ENCODE measurements around the gene ALK.

Gene ALK

DNA sequence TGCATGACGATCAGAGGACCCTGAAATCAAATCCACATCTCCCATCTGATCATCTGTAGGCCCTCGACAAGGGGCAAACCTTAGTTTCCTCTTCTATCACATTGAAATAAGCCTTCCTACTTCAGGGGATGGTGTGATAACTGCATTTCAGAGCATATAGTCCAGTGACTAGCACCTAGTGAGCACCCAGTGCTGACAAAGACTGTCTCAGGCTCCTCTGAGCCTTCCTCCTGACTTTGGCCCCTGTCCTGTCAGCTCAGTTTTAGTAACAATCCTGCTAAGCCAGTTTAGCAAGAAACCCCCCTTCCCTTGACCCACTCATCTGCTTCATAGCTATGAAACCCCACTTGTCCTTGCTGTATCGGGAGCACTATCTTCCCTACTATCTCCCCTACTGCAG, 304.0 kb downstream of the ALK start:
- H3K9me3 ChIP-seq (replicated peaks; ENCODE audit: insufficient read depth, low read length): no peaks in the 10 kb centered on the region
- no peak overlapping the region for H3K9ac ChIP-seq (ENCODE audit: low read length)
- H3K9me2 ChIP-seq (replicated peaks; ENCODE audit: insufficient read depth, low read length): no peaks in the 10 kb centered on the region
- no peak overlapping the region for H3K4me2 ChIP-seq (ENCODE audit: low read depth, low read length)
- TF ChIP-seq EZH2phosphoT487 (IDR thresholded peaks at IDR 0.05; ENCODE audit: low read length): no peak
- TF ChIP-seq EZH2 (optimal IDR thresholded peaks at IDR 0.05; ENCODE audit: low read depth, low read length): no peak
- TF ChIP-seq, protein P1, sequence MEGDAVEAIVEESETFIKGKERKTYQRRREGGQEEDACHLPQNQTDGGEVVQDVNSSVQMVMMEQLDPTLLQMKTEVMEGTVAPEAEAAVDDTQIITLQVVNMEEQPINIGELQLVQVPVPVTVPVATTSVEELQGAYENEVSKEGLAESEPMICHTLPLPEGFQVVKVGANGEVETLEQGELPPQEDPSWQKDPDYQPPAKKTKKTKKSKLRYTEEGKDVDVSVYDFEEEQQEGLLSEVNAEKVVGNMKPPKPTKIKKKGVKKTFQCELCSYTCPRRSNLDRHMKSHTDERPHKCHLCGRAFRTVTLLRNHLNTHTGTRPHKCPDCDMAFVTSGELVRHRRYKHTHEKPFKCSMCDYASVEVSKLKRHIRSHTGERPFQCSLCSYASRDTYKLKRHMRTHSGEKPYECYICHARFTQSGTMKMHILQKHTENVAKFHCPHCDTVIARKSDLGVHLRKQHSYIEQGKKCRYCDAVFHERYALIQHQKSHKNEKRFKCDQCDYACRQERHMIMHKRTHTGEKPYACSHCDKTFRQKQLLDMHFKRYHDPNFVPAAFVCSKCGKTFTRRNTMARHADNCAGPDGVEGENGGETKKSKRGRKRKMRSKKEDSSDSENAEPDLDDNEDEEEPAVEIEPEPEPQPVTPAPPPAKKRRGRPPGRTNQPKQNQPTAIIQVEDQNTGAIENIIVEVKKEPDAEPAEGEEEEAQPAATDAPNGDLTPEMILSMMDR (IDR thresholded peaks at IDR 0.05; ENCODE audit: low read length): no peak
- H3K27me3 ChIP-seq (replicated peaks; ENCODE audit: insufficient read depth, low read length): no peaks in the 10 kb centered on the region
- no peak overlapping the region for H3K4me3 ChIP-seq (ENCODE audit: low read length)
- H2AFZ ChIP-seq (ENCODE audit: low read length): no peak overlapping the region
- no peaks in the 10 kb centered on the region for H3K79me2 ChIP-seq (ENCODE audit: low read length)
- H4K20me1 ChIP-seq (ENCODE audit: insufficient read depth, low read length): no peaks in the 10 kb centered on the region
- no peak for DNase-seq
- no peaks in the 10 kb centered on the region for H3K36me3 ChIP-seq (replicated peaks; ENCODE audit: insufficient read depth, low read length)
- no peak overlapping the region for H3K27ac ChIP-seq (ENCODE audit: low read length)
- H3F3A ChIP-seq (ENCODE audit: insufficient read depth, low read length): no peaks in the 10 kb centered on the region
- no peaks in the 10 kb centered on the region for H3K4me1 ChIP-seq (ENCODE audit: low read length)

DNA sequence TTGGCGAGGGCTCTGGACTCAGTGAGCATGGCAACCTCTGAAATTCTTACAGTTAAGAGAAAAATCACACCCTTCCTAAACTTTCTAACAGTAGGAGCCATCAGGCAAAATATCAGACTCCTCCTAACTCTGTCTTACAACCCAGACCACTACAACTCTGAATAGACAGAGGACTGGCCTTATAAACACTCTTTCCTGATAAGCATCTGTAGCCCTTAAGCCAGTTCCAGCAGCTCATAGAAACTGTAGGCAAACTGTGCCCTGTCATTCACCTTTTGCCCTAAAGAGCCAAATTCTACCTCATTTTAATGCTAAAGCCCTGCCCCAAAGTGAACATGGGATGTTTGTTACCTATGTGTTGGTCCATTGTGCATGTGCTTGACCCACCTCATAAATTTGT, 304.8 kb downstream of the ALK start:
- TF ChIP-seq, protein P1 (IDR thresholded peaks at IDR 0.05; ENCODE audit: low read length): no peak
- TF ChIP-seq EZH2phosphoT487 (IDR thresholded peaks at IDR 0.05; ENCODE audit: low read length) (no peak), EZH2 (optimal IDR thresholded peaks at IDR 0.05; ENCODE audit: low read depth, low read length) (no peak)
- H3K9me3 ChIP-seq (replicated peaks; ENCODE audit: insufficient read depth, low read length): no peaks in the 10 kb centered on the region
- H3K36me3 ChIP-seq (replicated peaks; ENCODE audit: insufficient read depth, low read length): no peaks in the 10 kb centered on the region

DNA sequence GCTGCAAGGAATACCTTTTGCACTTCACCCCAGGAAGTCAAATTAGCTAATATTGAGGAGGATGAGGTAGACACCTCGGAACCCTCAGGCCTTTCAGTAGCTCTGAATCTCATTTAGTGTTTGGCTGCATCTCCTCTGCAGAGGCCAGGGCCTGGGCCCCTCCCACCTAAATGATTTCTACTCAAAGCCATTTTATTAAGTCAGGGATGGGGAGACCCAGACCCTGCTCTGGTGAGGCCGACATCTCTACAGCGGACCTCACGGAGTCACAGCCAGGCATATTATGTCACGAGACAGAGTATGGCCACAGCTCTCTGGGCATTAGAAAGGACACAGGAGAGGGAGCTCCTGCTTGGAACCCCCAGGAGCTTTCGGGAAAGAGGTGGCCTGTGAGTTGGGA, 305.5 kb downstream of the ALK start:
- H4K20me1 ChIP-seq (ENCODE audit: insufficient read depth, low read length): no peaks in the 10 kb centered on the region
- TF ChIP-seq EZH2phosphoT487 (IDR thresholded peaks at IDR 0.05; ENCODE audit: low read length) (no peak), EZH2 (optimal IDR thresholded peaks at IDR 0.05; ENCODE audit: low read depth, low read length) (no peak)
- TF ChIP-seq, protein P1 (IDR thresholded peaks at IDR 0.05; ENCODE audit: low read length): no peak
- H3K4me1 ChIP-seq (ENCODE audit: low read length): no peaks in the 10 kb centered on the region
- DNase-seq: no peak
- no peak overlapping the region for H2AFZ ChIP-seq (ENCODE audit: low read length)
- no peak overlapping the region for H3K27ac ChIP-seq (ENCODE audit: low read length)
- no peaks in the 10 kb centered on the region for H3K9me3 ChIP-seq (replicated peaks; ENCODE audit: insufficient read depth, low read length)
- no peaks in the 10 kb centered on the region for H3K27me3 ChIP-seq (replicated peaks; ENCODE audit: insufficient read depth, low read length)
- no peaks in the 10 kb centered on the region for H3K9me2 ChIP-seq (replicated peaks; ENCODE audit: insufficient read depth, low read length)
- no peaks in the 10 kb centered on the region for H3F3A ChIP-seq (ENCODE audit: insufficient read depth, low read length)
- no peak overlapping the region for H3K4me3 ChIP-seq (ENCODE audit: low read length)
- no peaks in the 10 kb centered on the region for H3K79me2 ChIP-seq (ENCODE audit: low read length)
- no peaks in the 10 kb centered on the region for H3K36me3 ChIP-seq (replicated peaks; ENCODE audit: insufficient read depth, low read length)
- no peak overlapping the region for H3K4me2 ChIP-seq (ENCODE audit: low read depth, low read length)
- no peak overlapping the region for H3K9ac ChIP-seq (ENCODE audit: low read length)

More for the DNA sequence above, 304.8 kb downstream of the ALK start:
- H3K27ac ChIP-seq (ENCODE audit: low read length): no peak overlapping the region
- no peak overlapping the region for H3K4me2 ChIP-seq (ENCODE audit: low read depth, low read length)
- H3K27me3 ChIP-seq (replicated peaks; ENCODE audit: insufficient read depth, low read length): no peaks in the 10 kb centered on the region
- no peaks in the 10 kb centered on the region for H3K9me2 ChIP-seq (replicated peaks; ENCODE audit: insufficient read depth, low read length)
- H3F3A ChIP-seq (ENCODE audit: insufficient read depth, low read length): no peaks in the 10 kb centered on the region
- H3K4me1 ChIP-seq (ENCODE audit: low read length): no peaks in the 10 kb centered on the region
- no peak overlapping the region for H3K9ac ChIP-seq (ENCODE audit: low read length)
- no peak overlapping the region for H3K4me3 ChIP-seq (ENCODE audit: low read length)
- no peak overlapping the region for H2AFZ ChIP-seq (ENCODE audit: low read length)
- DNase-seq: no peak
- no peaks in the 10 kb centered on the region for H3K79me2 ChIP-seq (ENCODE audit: low read length)
- H4K20me1 ChIP-seq (ENCODE audit: insufficient read depth, low read length): no peaks in the 10 kb centered on the region
